Endothelial cell of umbilical vein (primary cell): Measurements from ENCODE around the gene CAMK2B. TPM values are rescaled to one million over a fixed set of nuclear protein-coding genes. Genes with fewer than 3 reads are reported as not detected.

Experiments used
- BruUV-seq: library from RNA; stranded (reverse); fragments of 400-500 nt; replicated peaks from 2 replicates; lab custom pipeline; 2021; lab: Mats Ljungman, UMichigan
- CTCF ChIA-PET: fragments of 300-600, 350-600 bp; sonication (Branson Sonifier 250); formaldehyde crosslinking; loops from one replicate; lab custom pipeline; 2021; ENCODE audit warnings: antibody characterized with exemption, inconsistent platforms; lab: Charles Lee
- POLR2A ChIA-PET: fragments of 300-600, 350-600 bp; sonication (Branson Sonifier 250); formaldehyde crosslinking; loops from one replicate; lab custom pipeline; 2021; ENCODE audit warnings: antibody characterized with exemption, inconsistent platforms; lab: Charles Lee
- DNase-seq: peaks from one replicate; pipeline ENCODE4 v3.0.0-alpha.2; 2011; ENCODE audit warnings: low read depth, low spot score
- FAIRE-seq: peaks from 2 replicates; lab custom pipeline; 2011; peaks lifted over from hg19 to GRCh38; lab: Jason Lieb, UNC
- H2AFZ ChIP-seq: 2 replicates; pipeline ENCODE4 v1.6.0; 2012; ENCODE audit warnings: low read depth, low read length, control low read depth, inconsistent platforms
- H3K27ac ChIP-seq: 2 replicates; pipeline ENCODE4 v1.5.1; 2011; ENCODE audit warnings: low read depth, mild to moderate bottlenecking, control low read depth, low read length, moderate library complexity; ENCODE audit not compliant: insufficient read depth
- H3K27me3 ChIP-seq, 2 experiments: 2 replicates each; pipeline versions ENCODE4 v1.6.0 to v1.6.1; 2011; ENCODE audit warnings: low read length in 2 of 2, mixed read lengths in 1 of 2; ENCODE audit not compliant: control insufficient read depth in 2 of 2, insufficient read depth in 2 of 2
- H3K36me3 ChIP-seq, 2 experiments: 2 replicates in 1 of 2; 3 replicates in 1 of 2; pipeline ENCODE4 v1.5.1; 2011; ENCODE audit warnings: low read length in 2 of 2, mild to moderate bottlenecking in 1 of 2, moderate library complexity in 1 of 2; ENCODE audit not compliant: control insufficient read depth in 2 of 2, insufficient read depth in 2 of 2; ENCODE audit errors: extremely low read depth in 1 of 2
- H3K4me1 ChIP-seq: 3 replicates; pipeline ENCODE4 v1.5.1; 2011; ENCODE audit warnings: mild to moderate bottlenecking, low read length; ENCODE audit not compliant: control insufficient read depth, insufficient read depth; ENCODE audit errors: extremely low read depth
- H3K4me2 ChIP-seq: 2 replicates; pipeline ENCODE4 v1.6.1; 2011; ENCODE audit warnings: low read length, control low read depth, mixed read lengths; ENCODE audit not compliant: insufficient read depth
- H3K4me3 ChIP-seq, 3 experiments: fragments of 200-600 bp in 1 of 3; sonication (generic), shearing (Covaris generic) in 1 of 3; replicated peaks in 1 of 3; 2 replicates each; pipeline ENCODE4 v1.5.1; 2011 to 2016; ENCODE audit warnings: control low read depth in 3 of 3, low read length in 3 of 3, mild to moderate bottlenecking in 2 of 3, inconsistent platforms in 1 of 3, low read depth in 1 of 3, moderate library complexity in 1 of 3; ENCODE audit not compliant: insufficient read depth in 1 of 3
- H3K79me2 ChIP-seq: 2 replicates; pipeline ENCODE4 v1.6.0; 2012; ENCODE audit warnings: low read length, inconsistent platforms; ENCODE audit not compliant: control insufficient read depth, insufficient read depth
- H3K9ac ChIP-seq: replicated peaks from 2 replicates; pipeline ENCODE3; 2011; ENCODE audit warnings: low read length, control low read depth; ENCODE audit not compliant: insufficient read depth; ENCODE audit errors: extremely low read depth
- H3K9me1 ChIP-seq: replicated peaks from 3 replicates; pipeline ENCODE4 v1.6.0; 2011; ENCODE audit warnings: mild to moderate bottlenecking, low read length; ENCODE audit not compliant: control insufficient read depth, insufficient read depth; ENCODE audit errors: extremely low read depth
- H3K9me3 ChIP-seq: replicated peaks from 2 replicates; pipeline ENCODE4 v1.5.1; 2012; ENCODE audit warnings: low read length, inconsistent platforms; ENCODE audit not compliant: control insufficient read depth, insufficient read depth
- H4K20me1 ChIP-seq: replicated peaks from 2 replicates; pipeline ENCODE3; 2011; ENCODE audit warnings: mild to moderate bottlenecking, low read length; ENCODE audit not compliant: control insufficient read depth, insufficient read depth; ENCODE audit errors: extremely low read depth
- CTCF ChIP-seq, 2 donors: IDR thresholded peaks; 1 replicate in 1 of 2; 2 replicates in 1 of 2; pipeline ENCODE4 v1.5.1; 2011; ENCODE audit warnings: low read length in 2 of 2, mild to moderate bottlenecking in 2 of 2, moderate library complexity in 2 of 2, control low read depth in 1 of 2, inconsistent platforms in 1 of 2, low read depth in 1 of 2; ENCODE audit not compliant: insufficient read depth in 1 of 2; ENCODE audit errors: extremely low read depth in 1 of 2
- EZH2 ChIP-seq: IDR thresholded peaks from 2 replicates; pipeline ENCODE4 v1.6.1; 2012; ENCODE audit warnings: borderline replicate concordance, low read depth, mild to moderate bottlenecking, moderate library complexity, low read length, inconsistent platforms; ENCODE audit not compliant: severe bottlenecking
- FOS ChIP-seq: IDR thresholded peaks from 2 replicates; pipeline ENCODE4 v1.6.1; 2011; ENCODE audit warnings: mild to moderate bottlenecking, low read length, moderate library complexity, borderline replicate concordance; ENCODE audit not compliant: insufficient read depth
- GATA2 ChIP-seq: IDR thresholded peaks from 2 replicates; pipeline ENCODE4 v1.7.0; 2011; ENCODE audit warnings: low read depth, mild to moderate bottlenecking, moderate library complexity, mixed read lengths, low read length; ENCODE audit not compliant: insufficient read length, insufficient read depth
- JUN ChIP-seq: IDR thresholded peaks from 2 replicates; pipeline ENCODE4 v1.6.1; 2011; ENCODE audit warnings: borderline replicate concordance, low read depth; ENCODE audit not compliant: insufficient read length, insufficient read depth
- MYC ChIP-seq: IDR thresholded peaks from one replicate; pipeline ENCODE4 v1.6.1; 2011; ENCODE audit warnings: mild to moderate bottlenecking, low read depth, low read length
- POLR2A ChIP-seq: IDR thresholded peaks from 2 replicates; pipeline ENCODE4 v1.6.1; 2012; ENCODE audit warnings: low read depth, mild to moderate bottlenecking, control low read depth, low read length
- POLR2AphosphoS5 ChIP-seq: IDR thresholded peaks from 2 replicates; pipeline ENCODE4 v1.6.1; 2012; ENCODE audit warnings: low read depth, mild to moderate bottlenecking, control low read depth, low read length, moderate library complexity; ENCODE audit not compliant: insufficient read depth
- dilution Hi-C: fragments of 300-500 bp; cut with MboI; formaldehyde crosslinking; loops from one replicate; pipeline ENCODE4 v1.15.0; 2019; ENCODE audit warnings: low sequenced_read_pairs; ENCODE audit not compliant: extremely low pct_ligation_motif_present
- intact Hi-C: fragments of 100-400 bp; cut with micrococcal nuclease; formaldehyde crosslinking; loops from one replicate; pipeline ENCODE4 v1.10.0; 2022
- polyA plus RNA-seq, 4 experiments: library from polyadenylated mRNA; depleted of rRNA in 3 of 4; stranded (reverse) in 3 of 4; unstranded in 1 of 4; fragments of >200 nt; gene quantifications; 2 replicates each; pipeline versions ENCODE4 v1.2.1 to v1.2.3, GENCODE V29; 2011 to 2012; ENCODE audit warnings: missing spikeins in 1 of 4
- total RNA-seq: library from RNA; stranded (reverse); gene quantifications from 2 replicates; pipeline ENCODE4 v1.2.3, GENCODE V29; 2021
- TF ChIP-seq, protein P1 (sequence below): IDR thresholded peaks from 2 replicates; pipeline ENCODE4 v1.6.1; 2011; ENCODE audit not compliant: insufficient read depth, insufficient read length

CAMK2B gene
- total and polyA plus RNA-seq, 2 donors (not counting 3 experiments of a cell fraction or from before 2014, with no cell fraction given), result 0.57 to 1.6 TPM

- no peak for FAIRE-seq
- no peak for TF ChIP-seq JUN
- TF ChIP-seq MYC, result no peak
- TF ChIP-seq FOS, result no peak
- TF ChIP-seq EZH2, result no peak
- TF ChIP-seq POLR2A, result no peak
- TF ChIP-seq CTCF (IDR thresholded peaks at IDR 0.05; ENCODE audit: extremely low read depth in 1 of 2, insufficient read depth in 1 of 2, low read depth in 1 of 2, low read length in 2 of 2), result no peak
- TF ChIP-seq GATA2, result no peak
- TF ChIP-seq POLR2AphosphoS5, result no peak
- TF ChIP-seq, protein P1, sequence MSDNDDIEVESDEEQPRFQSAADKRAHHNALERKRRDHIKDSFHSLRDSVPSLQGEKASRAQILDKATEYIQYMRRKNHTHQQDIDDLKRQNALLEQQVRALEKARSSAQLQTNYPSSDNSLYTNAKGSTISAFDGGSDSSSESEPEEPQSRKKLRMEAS, result no peak
Observed at GRCh38 chr7:44341401-44341800, 16.0 kb upstream of the CAMK2B start.

More at GRCh38 chr7:44341401-44341800, 16.0 kb upstream of the CAMK2B start:
- H3K9ac ChIP-seq, result no peak overlapping the region
- H3K9me1 ChIP-seq, result no peaks in the 10 kb centered on the region
- no peaks in the 10 kb centered on the region for H3K9me3 ChIP-seq
- no peak for DNase-seq
- no peaks in the 10 kb centered on the region for H3K79me2 ChIP-seq
- dilution Hi-C loops, result no loop called here
- H3K27ac ChIP-seq, result no peak overlapping the region
- intact Hi-C loops, result no loop called here
- H2AFZ ChIP-seq, result no peak overlapping the region
- H4K20me1 ChIP-seq, result no peaks in the 10 kb centered on the region
- H3K4me1 ChIP-seq, result no peaks in the 10 kb centered on the region
- no peak overlapping the region for H3K4me2 ChIP-seq
- POLR2A ChIA-PET, result no interaction called here
- H3K27me3 ChIP-seq, result peaks cover 12 to 24% of the 10 kb centered on the region in 2 experiments
- H3K4me3 ChIP-seq, result no peak overlapping the region
- CTCF ChIA-PET, result interaction anchor here (1.3 to 1.7 kb wide), 2 partner anchors 13 to 193 kb away, joined by 5 to 6 read pairs; no protein-coding TSS in a partner anchor
- no peaks in the 10 kb centered on the region for H3K36me3 ChIP-seq
- BruUV-seq, result no TSS peak
